Peyer's patch (tissue), 4 donors: ENCODE data around the gene SMO.

Source experiments
- CTCF ChIP-seq, 6 experiments: fragments of 450-650 bp in 4 of 6; fragments of 200-600 bp in 2 of 6; sonication (generic) in 1 of 6; IDR thresholded peaks; one replicate each; pipeline ENCODE4 v1.5.1; 2017 to 2019; ENCODE audit warnings: antibody characterized with exemption in 6 of 6, mild to moderate bottlenecking in 3 of 6, moderate library complexity in 1 of 6
- POLR2A ChIP-seq, 2 donors: fragments of 450-650 bp; IDR thresholded peaks; one replicate each; pipeline ENCODE4 v1.5.1; 2017; ENCODE audit warnings: antibody characterized with exemption in 2 of 2, mild to moderate bottlenecking in 2 of 2, moderate library complexity in 2 of 2

GRCh38 chr7:129202058-129202777, 13.8 kb downstream of the SMO start:
- TF ChIP-seq CTCF (IDR thresholded peaks at IDR 0.05) (no peak), POLR2A (IDR thresholded peaks at IDR 0.05) (no peak)
